ENCODE measurements around the gene SORCS1. TPM values are rescaled to one million over a fixed set of nuclear protein-coding genes. Genes with fewer than 3 reads are reported as not detected.
A peak's percentile ranks its signal among the peaks of the same experiment; 100 is the strongest.
"Not testable (repeated sequence)": the region's sequence is repeated elsewhere in the genome, so short reads cannot be mapped to it uniquely, and the experiment has no call there.

Gene SORCS1
- total RNA-seq, 1 donor: 0.27 TPM

GRCh38 chr10:107054469-107055156 lies 109.9 kb downstream of the SORCS1 start:
- DNase-seq (ENCODE audit: low read depth in 2 of 3, low spot score in 2 of 3): no peak

GRCh38 chr10:107051769-107052168 lies 112.7 kb downstream of the SORCS1 start:
- no peak for DNase-seq (ENCODE audit: low read depth in 2 of 3, low spot score in 2 of 3)

- DNase-seq (ENCODE audit: low read depth in 2 of 3, low spot score in 2 of 3): no peak
These were observed 121.0 kb downstream of the SORCS1 start for GRCh38 chr10:107043461-107043860.

- no peak for DNase-seq (ENCODE audit: low read depth in 2 of 3, low spot score in 2 of 3)
These were observed 127.0 kb downstream of the SORCS1 start for GRCh38 chr10:107037192-107038122.

- no peak for DNase-seq (ENCODE audit: low read depth in 2 of 3, low spot score in 2 of 3)
These were observed 130.6 kb downstream of the SORCS1 start for GRCh38 chr10:107033799-107034422.

- DNase-seq (ENCODE audit: low read depth in 2 of 3, low spot score in 2 of 3): peak in 1 of 3 donors; percentile 9
These were observed 131.7 kb downstream of the SORCS1 start for GRCh38 chr10:107032700-107033401.

GRCh38 chr10:107031931-107032699 lies 132.4 kb downstream of the SORCS1 start:
- DNase-seq (ENCODE audit: low read depth in 2 of 3, low spot score in 2 of 3): peak in 1 of 3 donors; percentile 53

- DNase-seq (ENCODE audit: low read depth in 2 of 3, low spot score in 2 of 3): peak in 1 of 3 donors; percentile 66
These were observed 136.3 kb downstream of the SORCS1 start for GRCh38 chr10:107028236-107028635.

GRCh38 chr10:107025676-107026075 lies 138.8 kb downstream of the SORCS1 start:
- DNase-seq (ENCODE audit: low read depth in 2 of 3, low spot score in 2 of 3): no peak

- not testable (repeated sequence) for DNase-seq (ENCODE audit: low read depth in 2 of 3, low spot score in 2 of 3)
These were observed 140.5 kb downstream of the SORCS1 start for GRCh38 chr10:107024033-107024432.

- no peak for DNase-seq (ENCODE audit: low read depth in 2 of 3, low spot score in 2 of 3)
These were observed 141.7 kb downstream of the SORCS1 start for GRCh38 chr10:107022600-107023354.

- no peak for DNase-seq (ENCODE audit: low read depth in 2 of 3, low spot score in 2 of 3)
These were observed 145.4 kb downstream of the SORCS1 start for GRCh38 chr10:107019154-107019553.

GRCh38 chr10:107013258-107014006 lies 151.1 kb downstream of the SORCS1 start:
- no peak for DNase-seq (ENCODE audit: low read depth in 2 of 3, low spot score in 2 of 3)

- no peak for DNase-seq (ENCODE audit: low read depth in 2 of 3, low spot score in 2 of 3)
These were observed 152.5 kb downstream of the SORCS1 start for GRCh38 chr10:107011992-107012391.

- DNase-seq (ENCODE audit: low read depth in 2 of 3, low spot score in 2 of 3): peak in 1 of 3 donors; percentile 18
These were observed 153.4 kb downstream of the SORCS1 start for GRCh38 chr10:107011105-107011504.

- no peak for DNase-seq (ENCODE audit: low read depth in 2 of 3, low spot score in 2 of 3)
These were observed 154.0 kb downstream of the SORCS1 start for GRCh38 chr10:107010531-107010930.

GRCh38 chr10:107004362-107004761 lies 160.1 kb downstream of the SORCS1 start:
- no peak for DNase-seq (ENCODE audit: low read depth in 2 of 3, low spot score in 2 of 3)

GRCh38 chr10:107002068-107002467 lies 162.4 kb downstream of the SORCS1 start:
- no peak for DNase-seq (ENCODE audit: low read depth in 2 of 3, low spot score in 2 of 3)
